ELR (cell line): ENCODE measurements around the gene NAGK.
"Not testable (repeated sequence)": the region's sequence is repeated elsewhere in the genome, so short reads cannot be mapped to it uniquely, and the experiment has no call there.

Source experiments
- DNase-seq: peaks from one replicate; pipeline ENCODE4 v3.0.0-alpha.2; 2015; ENCODE audit warnings: low read depth

NAGK gene

GRCh38 chr2:71069376-71069775, 928 bp downstream of the NAGK start:
- DNase-seq, result peak; percentile 72

DNA sequence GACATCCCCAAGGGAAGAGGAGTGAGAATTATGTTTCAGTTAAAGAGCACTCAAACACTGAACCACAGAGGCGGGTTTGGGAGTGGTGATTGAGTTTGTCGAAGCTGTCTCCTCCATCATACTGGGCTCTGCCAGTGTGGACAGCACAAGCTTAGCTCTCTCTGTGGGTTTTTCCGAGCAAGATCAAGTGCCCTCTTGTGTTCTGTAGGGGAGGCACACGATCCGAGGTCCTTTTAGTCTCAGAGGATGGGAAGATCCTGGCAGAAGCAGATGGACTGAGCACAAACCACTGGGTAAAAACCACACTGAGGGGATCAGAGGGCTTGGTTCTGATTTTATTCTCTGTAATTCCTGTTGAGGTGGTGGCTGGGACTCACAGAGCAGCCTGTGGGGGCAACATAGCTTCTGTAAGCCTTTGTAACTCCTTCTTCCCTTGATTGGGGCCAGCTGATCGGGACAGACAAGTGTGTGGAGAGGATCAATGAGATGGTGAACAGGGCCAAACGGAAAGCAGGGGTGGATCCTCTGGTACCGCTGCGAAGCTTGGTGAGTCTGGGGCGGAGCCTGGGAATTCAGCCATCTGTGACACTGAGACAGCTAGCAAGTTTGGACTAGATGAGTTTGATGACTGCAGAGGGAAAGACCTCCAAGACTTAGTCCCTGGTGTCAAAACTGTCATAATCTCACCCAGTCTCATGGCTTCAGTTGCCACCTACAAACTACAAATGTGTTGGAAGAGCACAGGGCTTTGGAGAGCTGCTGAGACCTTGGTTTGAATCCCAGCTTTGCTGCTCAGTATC, 2.0 kb downstream of the NAGK start:
- DNase-seq, result peak; percentile 58

DNA sequence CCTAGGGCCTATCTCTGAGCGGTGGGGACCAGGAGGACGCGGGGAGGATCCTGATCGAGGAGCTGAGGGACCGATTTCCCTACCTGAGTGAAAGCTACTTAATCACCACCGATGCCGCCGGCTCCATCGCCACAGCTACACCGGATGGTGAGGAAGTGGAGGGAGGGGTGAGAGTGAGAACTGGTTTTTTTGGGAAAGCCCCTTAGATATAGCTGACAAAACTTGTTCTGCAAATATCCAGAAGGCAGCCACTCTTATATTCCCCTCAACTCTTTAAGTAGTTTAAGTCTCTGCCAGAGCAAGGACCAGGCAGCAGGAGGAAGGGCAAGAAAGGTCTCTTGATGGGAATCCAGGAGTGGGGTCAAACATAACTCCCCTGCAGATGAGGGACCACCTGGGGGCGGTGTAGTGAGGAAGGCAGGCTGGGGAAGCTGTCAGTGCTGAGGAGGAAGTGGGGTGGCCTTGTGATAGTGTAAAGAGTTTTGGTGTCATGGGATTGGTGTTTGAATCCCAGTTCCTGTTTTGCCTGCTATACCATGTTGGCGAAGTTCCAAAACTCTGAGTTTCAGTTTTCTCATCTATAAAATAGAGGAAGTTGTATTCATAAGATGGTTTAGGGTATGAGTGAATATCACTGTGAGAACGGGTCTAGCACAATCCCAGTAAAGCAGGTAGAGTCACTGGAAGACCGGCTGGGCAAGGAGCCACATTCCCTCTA, 3.4 kb downstream of the NAGK start:
- DNase-seq, result peak; percentile 34

DNA sequence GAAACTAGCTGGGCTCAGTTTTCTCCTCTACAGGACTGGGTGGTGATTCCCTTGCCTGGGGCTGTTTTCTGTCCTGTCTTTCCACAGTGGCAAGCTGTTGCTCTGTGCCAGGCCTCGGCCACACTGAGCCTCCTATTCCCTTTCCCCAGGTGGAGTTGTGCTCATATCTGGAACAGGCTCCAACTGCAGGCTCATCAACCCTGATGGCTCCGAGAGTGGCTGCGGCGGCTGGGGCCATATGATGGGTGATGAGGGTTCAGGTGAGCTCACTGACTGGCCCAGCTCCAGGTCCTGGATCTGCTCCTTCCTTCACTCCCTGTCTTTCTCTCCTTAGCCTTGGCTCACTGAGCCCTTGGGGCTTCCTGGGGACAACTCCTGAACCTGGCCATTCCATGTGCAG, 4.0 kb downstream of the NAGK start:
- no peak for DNase-seq

DNA sequence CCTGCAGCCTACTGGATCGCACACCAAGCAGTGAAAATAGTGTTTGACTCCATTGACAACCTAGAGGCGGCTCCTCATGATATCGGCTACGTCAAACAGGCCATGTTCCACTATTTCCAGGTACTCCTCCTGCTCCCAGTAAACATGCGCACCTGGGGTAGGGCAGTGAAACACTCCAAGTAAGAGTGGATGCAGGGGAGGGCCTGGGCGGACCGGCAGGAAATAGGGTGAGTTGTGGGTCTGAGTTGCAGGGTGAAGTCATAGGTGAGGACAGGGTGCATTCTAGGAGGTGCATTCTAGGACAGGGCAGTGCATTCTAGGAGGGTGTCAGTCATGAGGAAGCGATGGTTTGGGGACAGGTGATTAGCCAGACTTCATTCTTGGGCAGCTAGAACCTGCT, 5.0 kb downstream of the NAGK start:
- no peak for DNase-seq

DNA sequence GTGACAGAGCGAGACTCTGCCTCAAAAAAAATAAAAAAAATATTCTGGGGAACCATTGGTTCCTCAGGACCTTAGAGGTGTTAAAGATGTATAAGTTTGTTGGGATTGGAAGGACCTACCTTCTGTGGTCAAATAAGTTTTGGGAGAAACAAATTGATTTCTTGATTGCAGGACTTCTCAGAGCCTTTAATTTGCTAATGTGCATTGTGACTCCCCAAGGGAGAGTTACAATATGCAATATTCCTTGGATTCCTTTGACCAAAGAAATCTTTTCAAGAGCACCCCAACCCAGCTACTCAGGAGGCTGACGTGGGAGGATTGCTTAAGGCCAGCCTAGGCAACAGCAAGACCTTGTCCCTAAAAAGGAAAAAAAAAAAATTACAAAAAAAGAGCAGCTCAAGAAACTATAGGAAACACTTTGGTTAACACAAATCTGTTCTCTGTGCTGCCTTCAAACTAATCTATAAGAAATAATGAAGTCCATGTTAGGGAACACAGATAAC, 6.5 kb downstream of the NAGK start:
- DNase-seq, result no peak

DNA sequence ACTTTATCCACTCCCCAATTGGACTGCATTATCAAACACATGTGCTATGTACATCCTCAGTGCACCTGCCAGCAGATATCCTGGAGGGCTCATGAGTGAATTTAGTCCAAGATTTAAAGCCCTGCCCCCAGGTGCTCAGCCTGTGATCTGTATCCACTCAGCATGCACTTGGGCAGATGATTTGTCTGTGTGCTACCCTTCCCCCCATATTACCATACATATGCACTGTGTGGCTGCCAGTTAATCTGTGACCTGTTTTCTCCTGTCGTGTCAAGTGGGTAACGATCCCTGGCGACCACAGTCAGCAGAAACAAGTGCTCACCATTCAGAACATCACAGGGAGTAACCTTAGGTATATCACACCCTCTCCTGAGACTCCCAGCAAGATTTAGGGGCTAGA, 10.2 kb downstream of the NAGK start:
- DNase-seq, result no peak

DNA sequence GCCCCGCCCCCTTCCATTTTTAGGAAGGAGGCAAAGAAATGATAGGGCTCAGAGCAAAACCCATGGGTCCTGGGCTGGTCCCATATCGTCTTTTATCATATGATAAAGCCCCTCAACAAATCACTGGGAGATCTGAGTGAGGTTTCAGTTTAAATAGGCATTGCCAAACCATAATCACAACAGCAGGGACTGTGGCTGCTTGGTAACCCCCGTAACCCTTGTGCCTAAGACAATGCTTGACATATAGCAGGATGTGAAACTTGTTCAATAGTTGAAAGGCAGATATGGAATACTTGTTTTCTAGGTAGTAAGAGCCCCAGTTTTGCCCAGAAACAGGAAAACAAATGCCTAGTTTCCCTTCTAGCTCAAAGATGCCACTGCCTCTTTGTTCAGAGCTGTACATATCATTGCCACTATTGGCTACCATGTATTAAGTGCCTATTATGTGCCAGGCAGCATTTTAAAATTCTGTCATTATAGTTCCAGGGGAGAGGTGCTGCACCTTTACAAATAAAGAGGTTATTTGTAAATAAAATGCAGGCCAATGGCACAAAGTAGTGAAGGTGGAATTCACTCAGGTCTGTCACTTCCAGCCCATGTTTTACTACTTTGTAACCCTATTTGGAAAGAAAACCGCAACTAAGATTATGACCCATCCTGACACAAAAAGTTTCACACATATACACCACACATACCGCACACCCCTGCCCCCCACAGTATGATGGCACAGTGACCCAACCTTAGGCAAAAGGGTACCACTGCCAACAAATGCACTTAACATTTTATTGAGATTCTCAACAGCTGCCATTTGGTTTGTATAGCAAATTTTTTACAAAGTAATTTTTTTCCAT, 14.2 kb downstream of the NAGK start:
- DNase-seq, result no peak

DNA sequence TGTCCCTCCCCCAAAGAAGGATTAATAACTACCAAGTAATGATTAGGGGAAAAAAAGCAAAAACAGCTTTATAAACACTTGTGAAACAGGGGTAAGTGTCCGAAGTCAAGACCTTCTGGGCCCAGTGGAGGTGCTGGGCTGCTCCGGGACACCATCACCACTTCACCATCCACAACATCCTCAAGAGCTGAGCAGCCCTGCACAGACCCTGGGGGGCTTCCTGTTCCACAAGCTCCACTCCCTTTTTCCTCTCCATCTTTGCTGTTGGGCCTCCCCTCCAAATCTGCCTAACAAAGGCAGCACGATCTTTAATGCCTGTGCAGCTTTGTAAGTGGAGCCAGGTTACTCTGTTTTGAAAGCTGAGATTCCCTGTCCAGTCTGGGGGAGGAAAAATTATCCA, 14.8 kb downstream of the NAGK start:
- DNase-seq, result not testable (repeated sequence)

DNA sequence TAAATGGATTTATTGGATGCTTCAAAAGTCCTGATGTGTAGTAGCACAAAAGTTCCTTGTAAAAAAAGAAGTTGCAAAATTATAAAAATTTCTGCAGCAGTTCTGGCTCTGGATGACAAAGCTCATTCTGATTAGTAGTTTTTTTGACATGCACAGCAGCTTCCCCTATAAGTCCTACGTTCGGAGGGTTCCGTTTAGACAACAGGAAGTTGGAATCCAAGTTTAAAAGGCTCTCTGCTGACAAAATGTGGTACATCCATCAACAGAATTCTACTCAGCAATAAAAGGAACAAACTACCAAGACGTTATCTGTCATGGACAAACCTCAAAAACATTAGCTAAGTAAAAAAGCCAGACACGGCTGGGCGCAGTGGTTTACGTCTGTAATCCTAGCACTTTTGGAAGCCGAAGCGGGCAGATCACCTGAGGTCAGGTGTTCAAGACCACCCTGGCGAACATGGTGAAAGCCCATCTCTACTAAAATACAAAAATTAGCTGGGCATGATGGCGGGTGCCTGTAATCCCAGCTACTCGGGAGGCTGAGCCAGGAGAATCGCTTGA, 15.4 kb downstream of the NAGK start:
- DNase-seq, result not testable (repeated sequence)

DNA sequence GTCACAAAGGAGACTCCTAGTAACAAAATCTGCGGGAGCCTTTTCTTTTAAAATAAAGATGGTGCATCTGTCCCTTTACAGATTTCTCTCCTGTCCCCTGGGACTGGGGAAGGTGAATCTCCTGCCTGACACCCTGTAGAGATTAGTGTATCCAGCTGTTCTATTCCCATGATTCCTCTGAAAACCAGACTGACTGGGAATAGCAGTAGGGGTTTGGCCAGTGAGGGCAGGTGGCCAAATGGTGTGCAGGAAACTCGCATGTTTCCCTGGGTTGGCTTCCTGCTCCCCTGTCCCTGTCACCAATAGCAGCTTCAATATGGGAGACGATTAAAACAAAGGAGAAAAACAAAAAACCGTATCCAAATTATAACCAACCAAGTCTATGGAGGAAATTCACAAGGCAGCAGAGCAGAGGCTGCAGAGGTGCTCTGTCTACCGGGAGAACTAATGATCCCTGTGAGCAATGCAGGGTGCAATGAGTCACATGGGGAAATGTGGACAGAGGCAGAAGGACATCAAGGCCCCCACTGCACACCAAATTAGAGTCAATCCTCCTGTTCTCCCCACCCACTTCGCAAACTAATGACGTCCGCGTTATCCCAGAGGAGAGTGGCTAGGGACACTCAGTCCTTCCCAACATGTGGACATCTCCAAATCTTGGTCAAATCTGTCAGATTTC, 17.0 kb downstream of the NAGK start:
- not testable (repeated sequence) for DNase-seq

DNA sequence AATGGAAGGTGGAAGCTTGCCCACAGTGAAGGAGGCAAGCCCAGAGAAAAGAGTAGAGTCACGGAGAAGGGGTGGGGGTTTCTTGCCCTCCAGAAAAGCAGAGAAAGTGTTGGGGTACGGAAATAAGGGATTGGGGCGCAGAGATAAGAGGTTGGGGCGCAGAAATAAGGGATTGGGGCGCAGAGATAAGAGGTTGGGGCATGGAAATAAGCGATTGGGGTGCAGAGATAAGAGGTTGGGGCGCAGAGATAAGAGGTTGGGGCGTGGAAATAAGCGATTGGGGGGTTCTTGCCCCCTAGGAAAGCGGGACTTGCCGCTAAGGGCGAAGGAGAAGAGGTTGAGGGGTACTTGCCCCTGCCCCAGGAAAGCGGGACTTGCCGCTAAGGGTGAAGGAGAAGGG, 21.0 kb downstream of the NAGK start:
- not testable (repeated sequence) for DNase-seq

GRCh38 chr2:71091808-71092207, 23.4 kb downstream of the NAGK start:
- not testable (repeated sequence) for DNase-seq

DNA sequence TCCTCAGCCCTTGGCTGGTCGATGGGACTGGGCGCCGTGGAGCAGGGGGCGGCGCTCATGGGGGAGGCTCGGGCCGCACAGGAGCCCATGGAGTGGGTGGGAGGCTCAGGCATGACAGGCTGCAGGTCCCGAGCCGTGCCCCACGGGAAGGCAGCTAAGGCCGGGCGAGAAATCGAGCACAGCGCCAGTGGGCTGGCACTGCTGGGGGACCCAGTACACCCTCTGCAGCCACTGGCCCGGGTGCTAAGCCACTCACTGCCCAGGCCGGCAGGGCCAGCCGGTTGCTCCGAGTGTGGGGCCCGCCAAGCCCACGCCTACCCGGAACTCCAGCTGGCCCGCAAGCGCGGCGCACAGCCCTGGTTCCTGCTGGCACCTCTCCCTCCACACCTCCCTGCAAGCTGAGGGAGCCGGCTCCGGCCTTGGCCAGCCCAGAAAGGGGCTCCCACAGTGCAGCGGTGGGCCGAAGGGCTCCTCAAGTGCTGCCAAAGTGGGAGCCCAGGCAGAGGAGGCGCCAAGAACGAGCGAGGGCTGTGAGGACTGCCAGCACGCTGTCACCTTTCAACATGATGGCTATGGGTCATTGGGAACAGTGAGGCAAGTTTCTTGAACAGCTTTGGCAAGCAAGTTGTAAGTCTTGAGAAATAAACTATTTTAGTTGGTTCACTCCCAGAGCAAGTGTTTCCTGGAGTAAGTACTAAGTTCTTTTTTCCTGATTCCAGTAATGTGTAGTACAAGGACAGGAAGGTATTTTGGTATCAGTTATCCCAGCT, 24.2 kb downstream of the NAGK start:
- not testable (repeated sequence) for DNase-seq

DNA sequence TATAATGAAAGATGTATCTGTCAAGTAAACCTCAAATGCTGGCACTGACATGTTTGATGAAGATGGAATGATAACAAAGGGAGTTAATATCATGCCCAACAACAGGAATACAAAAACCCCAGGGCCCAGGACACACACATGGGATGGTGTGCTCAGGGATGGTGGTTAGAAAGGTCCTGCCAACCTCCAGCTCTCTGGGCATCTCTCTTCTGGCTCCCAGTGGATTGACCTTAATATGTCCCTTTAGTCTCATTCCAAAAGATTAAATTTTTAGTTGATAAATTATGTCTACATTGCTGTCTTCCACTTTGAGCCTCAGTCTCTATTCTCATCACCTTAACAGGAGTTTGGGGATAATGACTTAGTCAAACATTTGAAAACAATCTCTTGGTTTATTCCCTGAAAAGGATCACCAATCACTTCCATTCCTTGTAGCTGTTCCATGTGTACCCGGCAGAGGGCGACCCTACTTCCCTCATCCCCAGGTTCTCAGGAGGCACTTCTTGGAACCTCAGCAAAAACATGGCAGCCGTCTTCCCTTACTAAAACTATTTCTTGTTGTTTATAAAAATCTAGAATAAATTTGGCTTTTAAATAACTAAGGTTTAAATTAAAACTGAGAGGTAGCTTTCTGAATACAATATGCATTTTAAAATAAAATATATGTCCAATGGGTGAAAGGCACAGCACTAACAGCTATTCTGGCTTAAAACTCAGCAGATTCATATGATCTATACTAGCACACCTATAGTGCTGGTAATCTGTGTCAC, 31.9 kb downstream of the NAGK start:
- DNase-seq, result peak; percentile 67

- peak; percentile 38 for DNase-seq
These were observed 33.2 kb downstream of the NAGK start for GRCh38 chr2:71101656-71102055.

DNA sequence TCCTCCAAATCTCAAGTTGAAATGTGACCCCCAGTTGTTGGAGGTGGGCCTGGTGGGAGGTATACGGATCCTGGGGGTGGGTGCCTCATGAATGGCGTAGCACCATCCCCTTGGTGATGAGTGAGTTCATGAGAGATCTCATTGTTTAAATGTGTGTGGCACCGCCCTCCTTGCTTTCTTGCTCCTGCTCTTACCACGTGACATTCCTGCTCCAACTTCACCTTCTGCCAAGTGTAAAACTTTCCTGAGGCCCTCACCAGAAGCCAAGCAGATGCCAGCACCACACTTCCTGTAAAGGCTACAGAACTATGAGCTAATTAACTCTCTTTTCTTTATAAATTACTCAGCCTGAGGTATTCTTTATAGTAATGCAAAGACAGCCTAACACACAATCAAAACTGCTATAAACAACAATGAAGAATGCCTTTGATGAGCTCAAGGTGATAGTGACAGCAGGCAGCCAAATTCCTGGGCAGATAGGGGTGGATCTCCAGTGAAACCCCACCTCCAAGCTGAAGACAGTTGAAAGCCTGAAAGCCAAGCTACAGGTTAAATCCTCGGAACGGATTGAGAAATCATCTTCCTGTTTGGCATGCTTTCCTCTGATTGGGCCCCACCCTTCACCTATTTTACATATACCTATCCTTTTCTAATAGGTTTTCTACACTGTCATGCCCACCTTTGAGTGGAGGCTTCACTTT, 34.7 kb downstream of the NAGK start:
- no peak for DNase-seq

- no peak for DNase-seq
These were observed 35.4 kb downstream of the NAGK start for GRCh38 chr2:71103809-71104208.

DNA sequence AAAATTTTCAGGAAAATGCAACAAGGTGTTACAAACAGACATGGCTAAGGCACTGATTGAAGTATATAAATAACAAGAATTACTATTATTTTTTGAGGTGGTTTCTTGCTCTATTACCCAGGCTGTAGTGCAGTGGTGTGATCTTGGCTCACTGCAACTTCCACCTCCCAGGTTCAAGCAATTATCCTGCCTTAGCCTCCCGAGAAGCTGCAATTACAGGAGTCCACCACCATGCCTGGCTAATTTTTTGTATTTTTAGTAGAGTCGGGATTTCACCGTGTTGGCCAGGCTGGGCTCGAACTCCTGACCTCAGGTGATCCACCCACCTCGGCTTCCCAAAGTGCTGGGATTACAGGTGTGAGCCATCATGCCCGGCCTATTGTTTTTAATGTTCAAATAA, 38.0 kb downstream of the NAGK start:
- DNase-seq, result not testable (repeated sequence)
